Measurements from ENCODE around the gene SLC30A5.
"Not testable (repeated sequence)": the region's sequence is repeated elsewhere in the genome, so short reads cannot be mapped to it uniquely, and the experiment has no call there.

SLC30A5 gene

GRCh38 chr5:69093771-69094482 is at the start of gene SLC30A5:
SLC30A5 (plus strand) TSS chr5:69094014; CDS start chr5:69094256, 242 bp downstream.
- Histone ChIP-seq H3K36me3 (ENCODE audit: insufficient read depth, low read length) (no peaks in the 10 kb centered on the region; the same call in 1 of the 2 replicates), H3K9ac (ENCODE audit: low read depth, low read length) (peak within 1 kb of the TSS; percentile 78), H3K9me3 (ENCODE audit: control insufficient read depth, insufficient read depth, low read length) (no peaks in the 10 kb centered on the region), H3K4me1 (ENCODE audit: insufficient read depth, low read length) (no peaks in the 10 kb centered on the region)

GRCh38 chr5:69045213-69045612 is 48.6 kb upstream of the SLC30A5 start:
- H3K36me3 ChIP-seq (ENCODE audit: insufficient read depth, low read length); H3K4me1 ChIP-seq (ENCODE audit: insufficient read depth, low read length); H3K9me3 ChIP-seq (ENCODE audit: control insufficient read depth, insufficient read depth, low read length); H3K9ac ChIP-seq (ENCODE audit: low read depth, low read length): not testable (repeated sequence)

- no peaks in the 10 kb centered on the region for H3K4me1 ChIP-seq (ENCODE audit: insufficient read depth, low read length)
- H3K9me3 ChIP-seq (ENCODE audit: control insufficient read depth, insufficient read depth, low read length) = no peaks in the 10 kb centered on the region
- H3K36me3 ChIP-seq (ENCODE audit: insufficient read depth, low read length) = no peaks in the 10 kb centered on the region
- H3K9ac ChIP-seq (ENCODE audit: low read depth, low read length) = no peak overlapping the region
Observed at GRCh38 chr5:69046375-69046957, 47.3 kb upstream of the SLC30A5 start.

GRCh38 chr5:69048230-69048629 is 45.6 kb upstream of the SLC30A5 start:
- Histone ChIP-seq H3K9ac (ENCODE audit: low read depth, low read length) (no peak overlapping the region), H3K4me1 (ENCODE audit: insufficient read depth, low read length) (no peaks in the 10 kb centered on the region), H3K36me3 (ENCODE audit: insufficient read depth, low read length) (no peaks in the 10 kb centered on the region), H3K9me3 (ENCODE audit: control insufficient read depth, insufficient read depth, low read length) (no peaks in the 10 kb centered on the region)

GRCh38 chr5:69049151-69049550 is 44.7 kb upstream of the SLC30A5 start:
- Histone ChIP-seq H3K9ac (ENCODE audit: low read depth, low read length) (no peak overlapping the region), H3K36me3 (ENCODE audit: insufficient read depth, low read length) (no peaks in the 10 kb centered on the region), H3K4me1 (ENCODE audit: insufficient read depth, low read length) (no peaks in the 10 kb centered on the region), H3K9me3 (ENCODE audit: control insufficient read depth, insufficient read depth, low read length) (no peaks in the 10 kb centered on the region)

- H3K9ac ChIP-seq (ENCODE audit: low read depth, low read length) = no peak overlapping the region
Observed at GRCh38 chr5:69049796-69050195, 44.0 kb upstream of the SLC30A5 start.

GRCh38 chr5:69050214-69050613 is 43.6 kb upstream of the SLC30A5 start:
- H3K9me3 ChIP-seq (ENCODE audit: control insufficient read depth, insufficient read depth, low read length) = no peaks in the 10 kb centered on the region
- H3K36me3 ChIP-seq (ENCODE audit: insufficient read depth, low read length) = no peaks in the 10 kb centered on the region
- H3K9ac ChIP-seq (ENCODE audit: low read depth, low read length) = no peak overlapping the region
- no peaks in the 10 kb centered on the region for H3K4me1 ChIP-seq (ENCODE audit: insufficient read depth, low read length)

More at GRCh38 chr5:69049796-69050195, 44.0 kb upstream of the SLC30A5 start:
- H3K9me3 ChIP-seq (ENCODE audit: control insufficient read depth, insufficient read depth, low read length) = no peaks in the 10 kb centered on the region
- no peaks in the 10 kb centered on the region for H3K4me1 ChIP-seq (ENCODE audit: insufficient read depth, low read length)
- H3K36me3 ChIP-seq (ENCODE audit: insufficient read depth, low read length) = no peaks in the 10 kb centered on the region

- Histone ChIP-seq H3K9me3 (ENCODE audit: control insufficient read depth, insufficient read depth, low read length) (no peaks in the 10 kb centered on the region), H3K9ac (ENCODE audit: low read depth, low read length) (no peak overlapping the region), H3K36me3 (ENCODE audit: insufficient read depth, low read length) (no peaks in the 10 kb centered on the region), H3K4me1 (ENCODE audit: insufficient read depth, low read length) (no peaks in the 10 kb centered on the region)
Observed at GRCh38 chr5:69052181-69052580, 41.6 kb upstream of the SLC30A5 start.

- no peak overlapping the region for H3K9ac ChIP-seq (ENCODE audit: low read depth, low read length)
- no peaks in the 10 kb centered on the region for H3K36me3 ChIP-seq (ENCODE audit: insufficient read depth, low read length)
- H3K9me3 ChIP-seq (ENCODE audit: control insufficient read depth, insufficient read depth, low read length) = no peaks in the 10 kb centered on the region
- no peaks in the 10 kb centered on the region; the same call in 1 of the 2 replicates for H3K4me1 ChIP-seq (ENCODE audit: insufficient read depth, low read length)
Observed at GRCh38 chr5:69074664-69075521, 18.9 kb upstream of the SLC30A5 start.

GRCh38 chr5:69075522-69076179 is 18.2 kb upstream of the SLC30A5 start:
- Histone ChIP-seq H3K36me3 (ENCODE audit: insufficient read depth, low read length) (no peaks in the 10 kb centered on the region), H3K9ac (ENCODE audit: low read depth, low read length) (no peak overlapping the region), H3K9me3 (ENCODE audit: control insufficient read depth, insufficient read depth, low read length) (no peaks in the 10 kb centered on the region), H3K4me1 (ENCODE audit: insufficient read depth, low read length) (no peaks in the 10 kb centered on the region; the same call in 1 of the 2 replicates)

- no peaks in the 10 kb centered on the region; the same call in 1 of the 2 replicates for H3K4me1 ChIP-seq (ENCODE audit: insufficient read depth, low read length)
- no peaks in the 10 kb centered on the region for H3K36me3 ChIP-seq (ENCODE audit: insufficient read depth, low read length)
- H3K9me3 ChIP-seq (ENCODE audit: control insufficient read depth, insufficient read depth, low read length) = no peaks in the 10 kb centered on the region
- no peak overlapping the region for H3K9ac ChIP-seq (ENCODE audit: low read depth, low read length)
Observed at GRCh38 chr5:69078921-69079540, 14.8 kb upstream of the SLC30A5 start.

GRCh38 chr5:69079556-69079955 is 14.3 kb upstream of the SLC30A5 start:
- no peaks in the 10 kb centered on the region for H3K36me3 ChIP-seq (ENCODE audit: insufficient read depth, low read length)
- H3K9me3 ChIP-seq (ENCODE audit: control insufficient read depth, insufficient read depth, low read length) = no peaks in the 10 kb centered on the region
- no peak overlapping the region for H3K9ac ChIP-seq (ENCODE audit: low read depth, low read length)
- no peaks in the 10 kb centered on the region; the same call in 1 of the 2 replicates for H3K4me1 ChIP-seq (ENCODE audit: insufficient read depth, low read length)

GRCh38 chr5:69083412-69083811 is 10.4 kb upstream of the SLC30A5 start:
- H3K9ac ChIP-seq (ENCODE audit: low read depth, low read length) = no peak overlapping the region
- no peaks in the 10 kb centered on the region for H3K9me3 ChIP-seq (ENCODE audit: control insufficient read depth, insufficient read depth, low read length)
- H3K4me1 ChIP-seq (ENCODE audit: insufficient read depth, low read length) = no peaks in the 10 kb centered on the region; the same call in 1 of the 2 replicates
- no peaks in the 10 kb centered on the region for H3K36me3 ChIP-seq (ENCODE audit: insufficient read depth, low read length)

- Histone ChIP-seq H3K9ac (ENCODE audit: low read depth, low read length) (no peak overlapping the region), H3K9me3 (ENCODE audit: control insufficient read depth, insufficient read depth, low read length) (no peaks in the 10 kb centered on the region), H3K36me3 (ENCODE audit: insufficient read depth, low read length) (no peaks in the 10 kb centered on the region), H3K4me1 (ENCODE audit: insufficient read depth, low read length) (no peaks in the 10 kb centered on the region; the same call in 1 of the 2 replicates)
Observed at GRCh38 chr5:69084195-69084594, 9.6 kb upstream of the SLC30A5 start.

All from ES-I3 (cell line).